Thymus (tissue), 11 donors: Measurements from ENCODE around the gene KMT2C. TPM values are rescaled to one million over a fixed set of nuclear protein-coding genes. Genes with fewer than 3 reads are reported as not detected.
"Not testable (repeated sequence)": the region's sequence is repeated elsewhere in the genome, so short reads cannot be mapped to it uniquely, and the experiment has no call there.

Experiments
- DNase-seq, 9 donors: peaks; one replicate each; pipeline ENCODE4 v3.0.0-alpha.2; 2013; ENCODE audit warnings: low spot score in 9 of 9, low read depth in 6 of 9, missing footprints in 1 of 9
- H3K27ac ChIP-seq, 2 donors: one replicate each; pipeline ENCODE4 v1.5.1; 2013; ENCODE audit warnings: control low read depth in 1 of 2, low read depth in 1 of 2, low read length in 1 of 2, mild to moderate bottlenecking in 1 of 2, moderate library complexity in 1 of 2
- H3K27me3 ChIP-seq, 2 donors: one replicate each; pipeline ENCODE4 v1.5.1; 2013; ENCODE audit warnings: low read length in 1 of 2; ENCODE audit not compliant: control insufficient read depth in 2 of 2, insufficient read depth in 1 of 2
- H3K36me3 ChIP-seq, 2 donors: one replicate each; pipeline ENCODE4 v1.5.1; 2013; ENCODE audit warnings: low read length in 1 of 2, mild to moderate bottlenecking in 1 of 2, moderate library complexity in 1 of 2; ENCODE audit not compliant: control insufficient read depth in 2 of 2, insufficient read depth in 2 of 2
- H3K4me1 ChIP-seq, 2 donors: one replicate each; pipeline ENCODE4 v1.5.1; 2013; ENCODE audit warnings: low read length in 2 of 2; ENCODE audit not compliant: control insufficient read depth in 2 of 2, insufficient read depth in 2 of 2
- H3K4me3 ChIP-seq, 2 donors: one replicate each; pipeline ENCODE4 v1.5.1; 2013; ENCODE audit warnings: low read length in 2 of 2, control low read depth in 1 of 2, mild to moderate bottlenecking in 1 of 2
- H3K9me3 ChIP-seq, 2 donors: one replicate each; pipeline ENCODE4 v1.5.1; 2013; ENCODE audit warnings: low read length in 1 of 2, mild to moderate bottlenecking in 1 of 2; ENCODE audit not compliant: control insufficient read depth in 2 of 2, insufficient read depth in 1 of 2
- WGBS: extraction: QIAGEN DNeasy Blood & Tissue Kit; methylation state at CpG from one replicate; pipeline ENCODE4 v1.1.7; 2013; 5-methylcytosine and 5-hydroxymethylcytosine counted together
- polyA plus RNA-seq: library from polyadenylated mRNA; stranded (reverse); fragments of 200-250 nt; gene quantifications from one replicate; pipeline ENCODE4 v1.2.3, GENCODE V29; 2013
- total RNA-seq: library from RNA; stranded (reverse); fragments of 120-200 nt; gene quantifications from one replicate; pipeline ENCODE4 v1.2.4, GENCODE V29; 2013
- donor health status: healthy.

The KMT2C gene
- total and polyA plus RNA-seq, 2 donors: 14.4 to 26.2 TPM

DNA sequence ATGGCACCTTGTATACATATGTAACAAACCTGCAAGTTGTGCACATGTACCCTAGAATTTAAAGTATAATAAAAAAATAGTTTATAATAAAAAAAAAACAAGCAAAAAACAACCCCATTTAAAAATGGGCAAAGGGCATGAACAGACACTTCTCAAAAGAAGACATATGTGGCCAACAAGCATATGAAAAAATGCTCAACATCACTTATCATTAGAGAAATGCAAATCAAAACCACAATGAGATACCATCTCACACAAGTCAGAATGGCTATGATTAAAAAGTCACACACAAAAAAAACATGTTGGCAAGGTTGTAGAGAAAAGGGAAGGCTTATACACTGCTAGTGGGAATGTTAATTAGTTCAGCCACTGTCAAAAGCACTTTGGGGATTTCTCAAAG, 14.9 kb downstream of the KMT2C start:
- not testable (repeated sequence) for H3K27me3 ChIP-seq, H3K4me1 ChIP-seq, H3K27ac ChIP-seq, DNase-seq, H3K4me3 ChIP-seq
- Histone ChIP-seq H3K36me3 (peaks cover 3 to 10% of the 10 kb centered on the region in 2 donors), H3K9me3 (peaks cover 3 to 21% of the 10 kb centered on the region in 2 donors)

DNA sequence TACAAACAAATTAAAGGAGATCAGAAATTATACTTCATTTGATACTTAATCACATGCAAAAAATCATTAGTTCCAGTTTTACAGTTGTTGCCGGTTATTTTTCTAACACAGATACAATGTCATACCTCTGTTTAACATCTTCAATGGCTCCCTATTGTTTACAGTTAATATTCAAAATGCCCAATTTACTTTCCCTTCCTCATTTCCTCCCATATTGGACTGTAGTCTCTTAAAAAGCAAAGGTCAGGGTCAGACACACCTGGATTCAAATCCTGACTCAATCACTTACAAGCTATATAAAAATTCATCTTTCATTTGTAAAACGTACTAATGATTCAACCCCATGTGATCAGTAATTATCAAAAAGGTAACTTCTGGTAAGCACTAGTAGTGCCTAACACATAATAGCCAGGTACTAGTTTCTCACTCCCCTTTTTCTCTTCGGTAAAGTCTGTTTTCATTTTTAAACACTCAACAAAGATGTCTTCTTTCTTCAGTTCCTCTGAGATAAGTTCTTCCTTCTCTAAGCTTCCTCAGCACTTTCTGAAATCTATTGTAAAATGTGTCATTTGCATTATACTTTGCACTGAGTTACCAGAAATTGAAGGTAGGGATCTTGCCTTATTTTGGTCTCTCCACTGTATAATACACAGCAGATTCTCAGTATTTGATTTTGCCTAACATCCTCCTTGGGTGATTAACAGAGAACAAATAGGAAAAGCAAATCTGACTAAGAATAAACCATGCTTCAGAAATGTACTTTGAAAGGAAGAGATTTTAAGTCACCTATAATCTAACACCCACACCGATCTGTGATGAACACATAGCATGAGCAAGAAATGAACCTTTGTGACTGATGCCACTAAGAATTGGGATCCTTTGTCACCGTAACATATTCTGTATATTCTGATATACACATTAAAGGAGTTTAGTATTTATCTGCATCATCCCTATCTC, 16.1 kb downstream of the KMT2C start:
- DNase-seq: no peak
- H3K4me1 ChIP-seq: no peaks in the 10 kb centered on the region
- H3K27ac ChIP-seq: no peak overlapping the region
- no peaks in the 10 kb centered on the region for H3K27me3 ChIP-seq
- peaks cover 3 to 10% of the 10 kb centered on the region in 2 donors for H3K36me3 ChIP-seq
- no peak overlapping the region for H3K4me3 ChIP-seq
- peaks cover 3 to 21% of the 10 kb centered on the region in 2 donors for H3K9me3 ChIP-seq
- WGBS: 92% methylated on average over 5 of the region's 5 CpGs

DNA sequence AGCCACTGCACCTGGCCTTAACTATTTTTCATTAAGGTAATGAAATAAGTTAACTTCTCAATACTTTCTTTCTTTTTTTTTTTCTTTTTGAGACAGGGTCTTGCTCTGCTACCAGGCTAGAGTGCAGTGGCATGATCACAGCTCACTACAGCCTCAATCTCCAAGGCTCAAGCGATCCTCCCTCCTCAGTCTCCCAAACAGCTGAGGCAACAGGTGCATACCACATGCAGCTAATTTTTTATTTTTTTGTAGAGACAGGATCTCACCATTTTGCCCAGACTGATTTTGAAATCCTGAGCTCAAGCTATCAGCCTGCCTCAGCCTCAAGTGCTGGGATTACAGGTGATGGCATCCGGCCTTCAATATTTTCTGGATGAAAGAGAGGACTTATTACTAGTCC, 21.0 kb downstream of the KMT2C start:
- DNase-seq: no peak
- Histone ChIP-seq H3K36me3 (no peaks in the 10 kb centered on the region), H3K27me3 (no peaks in the 10 kb centered on the region), H3K27ac (no peak overlapping the region), H3K4me1 (no peaks in the 10 kb centered on the region), H3K4me3 (no peak overlapping the region), H3K9me3 (no peaks in the 10 kb centered on the region)
- 90% methylated on average over 2 of the region's 2 CpGs for WGBS

DNA sequence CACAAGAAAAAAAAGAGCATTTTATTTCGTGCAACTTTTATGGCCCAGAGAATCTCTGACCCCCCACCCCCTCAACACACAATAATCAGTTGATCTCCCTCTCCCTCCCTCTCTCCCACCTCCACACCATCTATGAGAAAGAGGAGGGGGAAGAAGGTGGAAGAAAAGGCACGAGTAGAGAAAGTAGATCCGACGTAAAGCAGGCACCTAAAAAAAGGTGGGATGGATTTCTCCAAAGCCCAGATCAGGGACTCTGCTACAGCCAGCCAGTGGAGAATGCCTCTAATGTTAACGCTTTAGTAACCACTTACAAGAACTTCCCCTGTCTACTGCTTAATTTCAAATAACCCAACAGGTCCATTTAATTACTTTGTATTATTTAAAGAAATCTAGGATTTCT, 24.4 kb downstream of the KMT2C start:
- DNase-seq: no peak
- no peaks in the 10 kb centered on the region for H3K36me3 ChIP-seq
- 66% methylated on average over 5 of the region's 5 CpGs for WGBS
- no peak overlapping the region for H3K4me3 ChIP-seq
- H3K27ac ChIP-seq: no peak overlapping the region
- H3K4me1 ChIP-seq: no peaks in the 10 kb centered on the region
- H3K27me3 ChIP-seq: no peaks in the 10 kb centered on the region
- H3K9me3 ChIP-seq: peaks cover 0 to 3% of the 10 kb centered on the region in 2 donors

DNA sequence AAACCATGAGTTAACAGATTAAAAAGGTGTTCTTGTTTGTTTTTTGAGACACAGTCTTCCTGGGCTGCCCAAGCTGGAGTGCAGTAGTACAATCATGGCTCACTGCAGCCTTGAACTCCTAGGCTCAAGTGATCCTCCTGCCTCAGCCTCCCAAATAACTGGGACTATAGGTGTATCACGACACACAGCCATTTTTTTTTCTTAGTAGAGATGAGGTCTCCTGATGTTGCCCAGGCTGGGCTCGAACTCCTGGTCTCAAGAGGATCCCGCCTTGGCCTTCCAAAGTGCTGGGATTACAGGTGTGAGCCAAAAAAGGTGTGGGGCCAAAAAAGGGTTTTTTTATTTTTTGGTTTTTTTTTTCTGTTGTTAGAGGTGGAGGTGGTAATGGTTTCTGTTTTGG, 29.3 kb downstream of the KMT2C start:
- Histone ChIP-seq H3K36me3 (no peaks in the 10 kb centered on the region), H3K27me3 (no peaks in the 10 kb centered on the region), H3K4me3 (no peak overlapping the region), H3K4me1 (no peaks in the 10 kb centered on the region), H3K27ac (no peak overlapping the region), H3K9me3 (peaks cover 0 to 10% of the 10 kb centered on the region in 2 donors)
- WGBS: 25% methylated on average over 3 of the region's 3 CpGs
- no peak for DNase-seq

DNA sequence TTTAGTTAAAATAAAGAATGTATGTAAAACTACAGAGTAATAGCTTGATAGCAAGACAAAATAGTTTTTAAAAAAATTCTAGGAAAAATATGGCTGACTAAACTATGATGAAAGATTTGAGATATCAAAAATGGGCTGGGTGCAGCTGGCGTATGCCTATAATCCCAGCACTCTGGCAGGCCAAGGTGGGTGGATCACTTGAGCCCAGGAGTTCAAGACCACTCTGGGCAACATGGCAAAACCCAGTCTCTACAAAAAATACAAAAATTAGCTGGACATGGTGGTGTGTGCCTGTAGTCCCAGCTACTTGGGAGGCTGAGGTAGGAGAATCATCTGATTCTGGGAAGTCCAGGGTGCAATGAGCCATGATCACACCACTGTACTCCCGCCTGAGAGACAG, 29.8 kb downstream of the KMT2C start:
- H3K4me1 ChIP-seq, H3K27me3 ChIP-seq, DNase-seq, H3K27ac ChIP-seq, H3K36me3 ChIP-seq, H3K9me3 ChIP-seq, H3K4me3 ChIP-seq: not testable (repeated sequence)
- 71% methylated on average over 2 of the region's 2 CpGs for WGBS

DNA sequence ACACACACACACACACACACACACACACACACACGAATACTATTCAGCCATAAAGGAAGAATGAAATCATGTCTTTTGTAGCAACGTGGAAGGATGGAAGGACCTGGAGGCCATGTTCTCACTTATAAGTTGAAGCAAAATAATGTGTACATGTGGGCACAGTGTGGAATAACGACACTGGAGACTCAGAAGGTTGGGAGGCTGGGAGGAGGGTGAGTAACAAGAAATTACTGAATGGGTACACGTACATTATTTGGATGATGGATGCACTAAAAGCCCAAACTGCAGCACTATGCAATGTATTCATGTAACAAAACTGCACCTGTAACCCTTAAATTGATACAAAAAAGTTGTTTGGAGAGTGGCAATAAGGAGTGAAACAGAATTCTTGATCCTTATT, 32.1 kb downstream of the KMT2C start:
- Histone ChIP-seq H3K27me3 (no peaks in the 10 kb centered on the region), H3K9me3 (peaks cover 0 to 10% of the 10 kb centered on the region in 2 donors), H3K4me1 (no peaks in the 10 kb centered on the region), H3K27ac (no peak overlapping the region), H3K4me3 (no peak overlapping the region), H3K36me3 (no peaks in the 10 kb centered on the region)
- 49% methylated on average over 4 of the region's 4 CpGs for WGBS
- no peak for DNase-seq

DNA sequence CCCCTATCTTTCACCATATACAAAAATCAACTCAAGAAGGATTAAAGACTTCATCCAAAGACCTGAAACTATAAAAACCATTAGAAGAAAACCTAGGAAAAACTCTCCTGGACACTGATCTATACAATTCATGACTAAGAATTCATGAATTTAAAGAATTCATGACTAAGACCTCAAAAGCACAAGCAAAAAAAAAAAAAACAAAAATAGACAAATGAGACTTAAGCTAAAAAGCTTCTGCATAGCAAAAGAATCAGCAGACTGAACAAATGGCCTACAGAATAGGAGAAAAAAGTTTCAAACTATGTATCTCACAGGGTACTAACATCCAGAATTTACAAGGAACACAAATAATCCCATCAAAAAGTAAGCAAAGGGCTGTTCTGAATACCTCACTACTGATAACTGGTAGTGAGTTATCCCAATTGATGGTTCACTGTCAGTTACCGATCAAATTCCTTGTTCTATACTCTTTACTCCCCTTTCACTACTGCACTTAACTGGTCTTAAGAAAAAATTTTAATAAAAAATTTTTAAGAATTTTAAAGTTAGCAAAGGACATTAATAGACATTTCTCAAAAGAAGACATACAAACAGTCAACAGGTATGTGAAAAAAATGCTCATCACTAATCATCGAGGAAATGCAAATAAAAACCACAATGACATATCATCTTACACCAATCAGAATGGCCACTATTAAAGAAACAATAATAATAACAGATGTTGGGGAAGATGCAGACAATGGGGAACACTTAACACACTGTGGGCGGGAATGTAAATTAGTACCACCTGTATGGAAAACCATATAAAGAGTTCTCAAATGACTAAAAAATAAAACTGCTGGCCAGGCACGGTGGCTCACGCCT, 33.2 kb downstream of the KMT2C start:
- Histone ChIP-seq H3K27ac (no peak overlapping the region), H3K27me3 (no peaks in the 10 kb centered on the region), H3K9me3 (peaks cover 0 to 10% of the 10 kb centered on the region in 2 donors), H3K4me3 (no peak overlapping the region), H3K36me3 (no peaks in the 10 kb centered on the region), H3K4me1 (no peaks in the 10 kb centered on the region)
- no peak for DNase-seq
- WGBS: 60% methylated on average over 5 of the region's 5 CpGs

DNA sequence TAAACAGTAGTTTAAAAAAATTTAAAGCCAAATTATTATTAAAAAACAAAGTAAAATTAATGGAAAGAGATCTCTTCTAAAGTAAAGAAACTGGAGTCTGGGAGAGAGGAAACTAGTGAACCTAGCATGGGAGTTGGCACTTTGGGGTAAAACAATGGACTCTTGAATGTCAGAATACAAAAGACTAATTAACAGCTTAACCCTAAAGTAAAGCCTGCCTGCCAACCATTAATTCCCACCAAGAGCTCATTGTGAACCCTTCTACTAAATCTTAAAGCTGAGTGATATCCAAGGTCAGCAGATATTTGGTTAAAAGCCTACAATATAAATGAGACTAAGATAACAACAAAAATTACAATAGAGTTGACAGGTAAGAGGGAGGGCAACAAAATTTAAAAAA, 36.5 kb downstream of the KMT2C start:
- no peaks in the 10 kb centered on the region for H3K27me3 ChIP-seq
- no peak overlapping the region for H3K27ac ChIP-seq
- H3K36me3 ChIP-seq: no peaks in the 10 kb centered on the region
- no peaks in the 10 kb centered on the region for H3K4me1 ChIP-seq
- H3K4me3 ChIP-seq: no peak overlapping the region
- H3K9me3 ChIP-seq: no peaks in the 10 kb centered on the region
- no peak for DNase-seq
